Medulla oblongata (tissue), 1 donor: ENCODE measurements around the gene SLC2A2.

ENCODE experiments used
- DNase-seq: peaks from one replicate; pipeline ENCODE4 v3.0.0-alpha.2; 2015; ENCODE audit errors: extremely low spot score

The SLC2A2 gene

GRCh38 chr3:171028779-171029232 lies 2.3 kb upstream of the SLC2A2 start:
- DNase-seq = no peak

- peak; percentile 21 for DNase-seq
These were observed 1.7 kb upstream of the SLC2A2 start for GRCh38 chr3:171028025-171028778.

GRCh38 chr3:171023566-171023965 lies 3.0 kb downstream of the SLC2A2 start:
- DNase-seq = no peak

GRCh38 chr3:171021377-171021776 lies 5.1 kb downstream of the SLC2A2 start:
- no peak for DNase-seq

- DNase-seq = no peak
These were observed 8.2 kb downstream of the SLC2A2 start for GRCh38 chr3:171018156-171018935.

GRCh38 chr3:171013822-171014748 lies 12.4 kb downstream of the SLC2A2 start:
- no peak for DNase-seq

- no peak for DNase-seq
These were observed 14.6 kb downstream of the SLC2A2 start for GRCh38 chr3:171011873-171012336.

- DNase-seq = no peak
These were observed 15.2 kb downstream of the SLC2A2 start for GRCh38 chr3:171011109-171011872.

- DNase-seq = no peak
These were observed 19.2 kb downstream of the SLC2A2 start for GRCh38 chr3:171007316-171007715.

GRCh38 chr3:171005648-171006047 lies 20.9 kb downstream of the SLC2A2 start:
- no peak for DNase-seq

- peak; percentile 50 for DNase-seq
These were observed 24.4 kb downstream of the SLC2A2 start for GRCh38 chr3:171001957-171002694.

GRCh38 chr3:171001250-171001893 lies 25.1 kb downstream of the SLC2A2 start:
- DNase-seq = no peak

GRCh38 chr3:171000281-171000680 lies 26.2 kb downstream of the SLC2A2 start:
- no peak for DNase-seq

- no peak for DNase-seq
These were observed 26.7 kb downstream of the SLC2A2 start for GRCh38 chr3:170999737-171000242.

- DNase-seq = peak; percentile 12
These were observed 28.3 kb downstream of the SLC2A2 start for GRCh38 chr3:170997961-170998913.

GRCh38 chr3:170992854-170993253 lies 33.7 kb downstream of the SLC2A2 start:
- DNase-seq = no peak

- no peak for DNase-seq
These were observed 34.9 kb downstream of the SLC2A2 start for GRCh38 chr3:170991664-170992063.

- no peak for DNase-seq
These were observed 37.3 kb downstream of the SLC2A2 start for GRCh38 chr3:170989100-170989648.
